PC-9 (cell line): ENCODE measurements around the gene SCARB1. TPM values are rescaled to one million over a fixed set of nuclear protein-coding genes. Genes with fewer than 3 reads are reported as not detected.
A peak's percentile ranks its signal among the peaks of the same experiment; 100 is the strongest.

Experiments
- BruUV-seq: library from RNA; stranded (reverse); fragments of 400-500 nt; replicated peaks from 2 replicates; lab custom pipeline; 2021; lab: Mats Ljungman, UMichigan
- CTCF ChIA-PET: fragments of 300-600 bp; sonication (Branson Sonifier 250); formaldehyde crosslinking; loops from one replicate; lab custom pipeline; 2022; ENCODE audit warnings: antibody characterized with exemption; lab: Charles Lee
- POLR2A ChIA-PET: fragments of 300-600 bp; sonication (Branson Sonifier 250); formaldehyde crosslinking; loops from one replicate; lab custom pipeline; 2022; ENCODE audit warnings: antibody characterized with exemption; ENCODE audit not compliant: unreplicated experiment; lab: Charles Lee
- DNase-seq, 2 experiments: peaks; one replicate each; pipeline versions ENCODE4 v3.0.0 to v3.0.0-alpha.2; 2015 to 2022; ENCODE audit warnings: mixed read lengths in 1 of 2
- H2AFZ ChIP-seq: fragments of 200-600 bp; sonication (generic); 2 replicates; pipeline ENCODE4 v1.8.1; 2017; ENCODE audit warnings: antibody characterized with exemption
- H3F3A ChIP-seq: fragments of 200-600 bp; sonication (generic); 2 replicates; pipeline ENCODE4 v1.8.1; 2017; ENCODE audit warnings: antibody characterized with exemption, mild to moderate bottlenecking, low read depth; ENCODE audit not compliant: insufficient read depth
- H3K27ac ChIP-seq: fragments of 200-600 bp; sonication (generic); 2 replicates; pipeline ENCODE4 v1.6.1; 2016; ENCODE audit warnings: mixed run types
- H3K27me3 ChIP-seq: fragments of 200-600 bp; sonication (generic); 2 replicates; pipeline ENCODE4 v1.6.1; 2016; ENCODE audit warnings: low read depth, mixed run types; ENCODE audit not compliant: insufficient read depth
- H3K36me3 ChIP-seq: fragments of 200-600 bp; sonication (generic); 2 replicates; pipeline ENCODE4 v1.6.1; 2016; ENCODE audit warnings: low read depth, mixed run types
- H3K4me1 ChIP-seq: fragments of 200-600 bp; sonication (generic); replicated peaks from 2 replicates; pipeline ENCODE4 v1.6.1; 2016; ENCODE audit warnings: mixed run types; ENCODE audit not compliant: insufficient read depth
- H3K4me2 ChIP-seq: fragments of 200-600 bp; sonication (generic); 2 replicates; pipeline ENCODE4 v1.6.1; 2017; ENCODE audit warnings: mixed run types
- H3K4me3 ChIP-seq: fragments of 200-600 bp; sonication (generic); 2 replicates; pipeline ENCODE4 v1.6.1; 2016; ENCODE audit warnings: mixed run types
- H3K79me2 ChIP-seq: fragments of 200-600 bp; sonication (generic); 2 replicates; pipeline ENCODE4 v1.6.1; 2017; ENCODE audit warnings: low read depth, mixed run types
- H3K9me2 ChIP-seq: fragments of 200-600 bp; sonication (generic); 2 replicates; pipeline ENCODE4 v1.8.1; 2017; ENCODE audit warnings: mild to moderate bottlenecking; ENCODE audit not compliant: insufficient read depth
- H3K9me3 ChIP-seq: fragments of 200-600 bp; sonication (generic); 2 replicates; pipeline ENCODE4 v1.8.1; 2016; ENCODE audit warnings: low read depth; ENCODE audit not compliant: insufficient read depth
- H4K20me1 ChIP-seq: fragments of 200-600 bp; sonication (generic); 2 replicates; pipeline ENCODE4 v1.8.1; 2017; ENCODE audit not compliant: insufficient read depth
- EZH2 ChIP-seq: fragments of 200-600 bp; sonication (generic); IDR thresholded peaks from 2 replicates; pipeline ENCODE4 v1.8.0; 2017; ENCODE audit warnings: antibody characterized with exemption, low read depth
- intact Hi-C: fragments of 100-400 bp; cut with micrococcal nuclease; formaldehyde crosslinking; loops from one replicate; pipeline ENCODE4 v1.10.0; 2022; ENCODE audit not compliant: unreplicated experiment
- total RNA-seq: library from RNA; stranded (reverse); gene quantifications from 2 replicates; pipeline ENCODE4 v1.2.3, GENCODE V29; 2021
- TF ChIP-seq, protein P1 (sequence below): fragments of 200-600 bp; sonication (generic); conservative IDR thresholded peaks from 2 replicates; pipeline ENCODE4 v1.6.1; 2017; ENCODE audit warnings: mixed run types, antibody characterized with exemption, mild to moderate bottlenecking, moderate library complexity

The SCARB1 gene
- total RNA-seq, 1 experiment from 2014 or later: 49.6 TPM

- H4K20me1 ChIP-seq: no peaks in the 10 kb centered on the region
- no peak overlapping the region for H2AFZ ChIP-seq
- DNase-seq: no peak
- H3K36me3 ChIP-seq: no peaks in the 10 kb centered on the region
- no peaks in the 10 kb centered on the region for H3K79me2 ChIP-seq
- no peaks in the 10 kb centered on the region for H3K27me3 ChIP-seq
- H3K4me1 ChIP-seq: peaks cover 20% of the 10 kb centered on the region
- POLR2A ChIA-PET: no interaction called here
- H3K4me3 ChIP-seq: no peak overlapping the region
- CTCF ChIA-PET: no interaction called here
- no peak overlapping the region for H3K27ac ChIP-seq
- TF ChIP-seq EZH2: no peak
- TF ChIP-seq, protein P1, sequence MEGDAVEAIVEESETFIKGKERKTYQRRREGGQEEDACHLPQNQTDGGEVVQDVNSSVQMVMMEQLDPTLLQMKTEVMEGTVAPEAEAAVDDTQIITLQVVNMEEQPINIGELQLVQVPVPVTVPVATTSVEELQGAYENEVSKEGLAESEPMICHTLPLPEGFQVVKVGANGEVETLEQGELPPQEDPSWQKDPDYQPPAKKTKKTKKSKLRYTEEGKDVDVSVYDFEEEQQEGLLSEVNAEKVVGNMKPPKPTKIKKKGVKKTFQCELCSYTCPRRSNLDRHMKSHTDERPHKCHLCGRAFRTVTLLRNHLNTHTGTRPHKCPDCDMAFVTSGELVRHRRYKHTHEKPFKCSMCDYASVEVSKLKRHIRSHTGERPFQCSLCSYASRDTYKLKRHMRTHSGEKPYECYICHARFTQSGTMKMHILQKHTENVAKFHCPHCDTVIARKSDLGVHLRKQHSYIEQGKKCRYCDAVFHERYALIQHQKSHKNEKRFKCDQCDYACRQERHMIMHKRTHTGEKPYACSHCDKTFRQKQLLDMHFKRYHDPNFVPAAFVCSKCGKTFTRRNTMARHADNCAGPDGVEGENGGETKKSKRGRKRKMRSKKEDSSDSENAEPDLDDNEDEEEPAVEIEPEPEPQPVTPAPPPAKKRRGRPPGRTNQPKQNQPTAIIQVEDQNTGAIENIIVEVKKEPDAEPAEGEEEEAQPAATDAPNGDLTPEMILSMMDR: no peak
- H3K9me3 ChIP-seq: no peaks in the 10 kb centered on the region
- H3K4me2 ChIP-seq: no peak overlapping the region
- intact Hi-C loops: no loop called here
- H3K9me2 ChIP-seq: no peaks in the 10 kb centered on the region
- H3F3A ChIP-seq: peaks cover 35% of the 10 kb centered on the region
- no TSS peak for BruUV-seq
Observed at GRCh38 chr12:124732275-124733075, 131.2 kb downstream of the SCARB1 start.

DNA sequence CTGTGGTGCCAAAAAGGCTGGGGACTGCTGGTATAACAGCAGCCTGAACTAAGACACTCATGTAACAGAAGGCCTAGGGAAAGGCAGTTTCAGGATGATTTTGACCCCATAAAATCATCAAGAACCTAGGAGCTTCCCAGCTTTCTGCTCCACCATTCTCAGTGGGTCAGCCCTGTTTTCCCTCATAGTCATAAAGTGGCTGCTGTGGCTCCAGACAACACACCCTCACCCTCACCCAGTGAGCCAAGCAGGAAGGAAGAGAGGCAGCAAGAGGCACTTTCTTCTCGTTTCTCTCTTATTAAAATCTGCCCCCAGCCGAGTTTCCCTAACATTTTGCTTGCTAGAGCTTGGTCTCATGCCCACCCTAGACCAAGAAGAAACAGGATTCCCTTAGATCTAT is 131.8 kb downstream of the SCARB1 start:
- peaks cover 38% of the 10 kb centered on the region for H3F3A ChIP-seq
- intact Hi-C loops: no loop called here
- no peaks in the 10 kb centered on the region for H3K27me3 ChIP-seq
- no peak overlapping the region for H3K4me3 ChIP-seq
- no peaks in the 10 kb centered on the region for H3K36me3 ChIP-seq
- CTCF ChIA-PET: no interaction called here
- POLR2A ChIA-PET: no interaction called here
- no TSS peak for BruUV-seq
- H2AFZ ChIP-seq: no peak overlapping the region
- H3K4me1 ChIP-seq: peaks cover 23% of the 10 kb centered on the region
- H3K27ac ChIP-seq: no peak overlapping the region
- no peak for TF ChIP-seq EZH2
- H4K20me1 ChIP-seq: no peaks in the 10 kb centered on the region
- no peaks in the 10 kb centered on the region for H3K79me2 ChIP-seq
- no peaks in the 10 kb centered on the region for H3K9me2 ChIP-seq
- DNase-seq: no peak
- no peak overlapping the region for H3K4me2 ChIP-seq
- no peaks in the 10 kb centered on the region for H3K9me3 ChIP-seq

DNA sequence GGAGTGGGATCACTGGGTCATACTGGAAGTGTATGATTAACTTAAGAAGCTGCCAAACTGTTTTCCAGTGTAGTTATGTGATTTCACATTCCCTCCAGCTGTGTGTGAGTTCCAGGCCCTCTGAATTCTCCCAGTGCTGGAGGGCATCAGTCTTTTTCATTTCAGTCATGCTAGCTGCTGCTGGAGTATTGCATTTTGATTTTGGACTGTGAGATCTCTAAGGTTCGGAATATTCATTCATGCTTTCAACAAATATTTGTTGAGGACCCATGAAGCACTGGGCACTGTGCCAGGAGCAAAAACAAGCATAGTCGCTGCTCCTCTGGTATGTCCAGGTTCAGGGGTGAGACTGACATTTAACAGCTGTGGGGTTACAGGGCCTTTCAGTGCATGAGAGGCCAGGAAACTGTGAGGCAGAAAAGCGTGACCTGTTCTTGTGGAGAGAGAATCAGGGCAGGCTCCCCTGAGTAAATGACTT is 133.2 kb downstream of the SCARB1 start:
- ChIA-PET CTCF (no interaction called here), POLR2A (interaction anchor here (0.6 to 0.7 kb wide), 2 partner anchors 35 to 187 kb away, joined by 3 read pairs; no protein-coding TSS in a partner anchor)
- BruUV-seq: no TSS peak
- Histone ChIP-seq H3K27ac (peak overlapping the region; percentile 43), H3K4me1 (peaks cover 35% of the 10 kb centered on the region), H3K4me2 (peak overlapping the region; percentile 45), H3K9me2 (no peaks in the 10 kb centered on the region), H3K27me3 (no peaks in the 10 kb centered on the region), H4K20me1 (no peaks in the 10 kb centered on the region), H3K36me3 (no peaks in the 10 kb centered on the region), H3K79me2 (no peaks in the 10 kb centered on the region), H3F3A (peaks cover 48% of the 10 kb centered on the region), H3K4me3 (no peak overlapping the region), H3K9me3 (no peaks in the 10 kb centered on the region), H2AFZ (no peak overlapping the region)
- DNase-seq: peak in 1 of 2 experiments; percentile 73
- TF ChIP-seq, protein P1: no peak
- TF ChIP-seq EZH2: no peak
- intact Hi-C loops: no loop called here
